ENCODE results near the gene CACNA1H.

- no peak for TF ChIP-seq CTCF (IDR thresholded peaks at IDR 0.05; ENCODE audit: low read depth, low read length)
- no peak for TF ChIP-seq MAX (IDR thresholded peaks at IDR 0.05; ENCODE audit: low read depth, low read length)
- no peak for TF ChIP-seq POLR2A (IDR thresholded peaks at IDR 0.05; ENCODE audit: extremely low read depth, insufficient read length)
- TF ChIP-seq MYC (IDR thresholded peaks at IDR 0.05; ENCODE audit: low read depth, low read length): no peak
Observed at GRCh38 chr16:1192384-1193073, 39.6 kb downstream of the CACNA1H start.
